Measurements from ENCODE around the gene FAM117B. TPM values are rescaled to one million over a fixed set of nuclear protein-coding genes. Genes with fewer than 3 reads are reported as not detected.
"Not testable (repeated sequence)": the region's sequence is repeated elsewhere in the genome, so short reads cannot be mapped to it uniquely, and the experiment has no call there.

Gene FAM117B
- total RNA-seq, 2 donors from 2014 or later: 3.3 to 3.6 TPM

DNA sequence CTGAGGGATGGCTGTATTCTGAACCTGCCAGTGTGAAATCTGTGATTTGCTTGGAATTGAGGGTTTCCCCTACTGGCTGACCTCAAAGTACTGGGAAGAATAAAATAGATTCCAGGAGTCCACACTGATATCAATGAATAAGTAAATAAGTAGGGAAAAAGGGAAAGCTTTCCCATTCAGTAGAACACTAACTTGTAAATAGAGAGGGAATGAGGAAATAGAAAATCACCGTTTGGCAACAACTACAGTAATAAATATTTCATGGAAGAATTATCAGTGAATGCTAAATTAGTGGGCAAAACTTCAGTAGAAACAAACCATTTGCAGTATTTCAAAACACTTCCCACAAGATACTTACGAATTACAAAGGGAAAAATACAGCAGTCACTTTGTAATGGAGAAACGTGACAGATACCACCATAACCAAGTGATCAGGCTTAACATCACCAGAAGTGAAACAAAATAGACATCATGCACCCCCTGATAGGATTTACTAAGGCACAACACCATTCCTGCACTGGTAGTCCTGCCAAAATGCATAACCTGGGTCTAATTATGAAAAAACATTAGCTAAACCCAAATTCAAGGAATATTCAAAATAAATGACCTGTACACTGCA lies 148.3 kb downstream of the FAM117B start:
- intact Hi-C loops (cut with DNase I): no loop called here
- no peak for DNase-seq (ENCODE audit: low spot score)

DNA sequence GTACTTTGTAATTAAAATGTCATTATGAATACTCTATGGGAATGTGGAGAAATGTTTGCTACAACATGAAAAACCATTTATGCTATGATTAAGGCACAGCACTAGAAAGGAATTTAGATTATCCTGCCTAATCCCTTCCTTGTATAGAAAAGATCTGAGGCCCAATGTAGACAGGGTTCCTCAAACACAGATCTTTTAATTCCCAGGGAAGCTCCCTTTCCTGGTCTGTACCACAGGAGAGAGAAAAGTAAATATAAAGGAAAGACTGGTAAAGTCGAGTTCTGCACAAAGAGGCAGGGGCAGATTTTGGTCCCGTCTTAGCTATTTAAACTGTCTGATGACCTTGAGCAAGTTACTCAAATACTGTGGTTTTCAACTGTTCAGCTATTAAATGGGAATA lies 152.1 kb downstream of the FAM117B start:
- intact Hi-C loops (cut with DNase I): no loop called here

DNA sequence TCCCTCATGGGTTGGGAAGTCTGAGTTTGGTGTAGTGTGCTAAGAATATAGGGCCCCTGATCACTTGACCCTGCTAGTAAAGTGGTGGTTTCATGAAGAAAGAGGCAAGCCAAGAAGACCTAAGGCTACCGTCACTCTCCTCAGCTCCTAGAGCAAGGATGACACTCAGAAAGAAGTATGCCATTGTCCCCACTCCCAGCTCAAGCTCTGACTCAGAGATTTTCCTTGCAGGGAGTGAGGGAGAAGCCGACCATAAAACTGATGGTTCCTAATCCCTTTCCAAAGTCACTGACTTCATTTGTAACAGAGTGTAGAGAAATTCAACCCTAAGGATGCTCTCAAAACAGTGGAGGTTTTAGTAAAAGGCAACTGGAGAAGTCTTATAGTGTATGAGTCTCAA lies 155.9 kb downstream of the FAM117B start:
- no peak for DNase-seq (ENCODE audit: low spot score)
- intact Hi-C loops (cut with DNase I): no loop called here

More for the DNA sequence above, 152.1 kb downstream of the FAM117B start:
- DNase-seq (ENCODE audit: low spot score): no peak

DNA sequence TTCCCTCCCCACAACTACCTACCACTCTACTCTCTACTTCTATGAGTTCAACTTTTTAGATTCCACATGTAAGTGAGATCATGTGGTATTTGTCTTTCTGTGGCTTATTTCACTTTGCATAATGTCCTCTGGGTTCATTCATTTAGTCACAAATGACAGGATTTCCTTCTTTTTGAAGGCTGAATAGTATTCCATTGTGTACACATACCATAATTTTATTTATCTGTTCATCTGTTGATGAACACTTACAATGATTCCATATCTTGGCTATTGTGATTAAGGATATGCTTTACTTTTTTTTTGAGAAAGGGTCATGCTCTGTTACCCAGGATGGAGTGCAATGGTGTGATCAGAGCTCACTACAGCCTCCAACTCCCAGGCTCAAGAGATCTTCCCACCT lies 163.2 kb downstream of the FAM117B start:
- intact Hi-C loops (cut with DNase I): no loop called here

DNA sequence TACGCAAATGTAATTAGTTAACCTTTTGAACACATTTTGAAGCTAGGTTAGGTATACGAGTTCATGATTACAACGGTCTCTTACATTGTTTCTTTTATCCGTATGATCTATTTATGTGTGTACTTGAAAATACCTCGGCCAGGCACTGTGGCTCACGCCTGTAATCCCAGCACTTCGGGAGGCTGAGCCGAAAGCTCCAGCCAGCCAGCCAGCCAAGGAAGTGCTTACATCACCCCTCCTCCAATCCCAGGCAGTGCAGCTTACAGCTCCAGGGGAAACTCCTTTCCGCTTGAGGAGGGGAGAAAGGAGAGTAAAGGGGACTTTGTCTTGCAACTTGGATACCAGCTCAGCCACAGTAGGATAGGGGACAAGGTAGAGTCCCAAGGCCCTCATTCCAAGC lies 171.1 kb downstream of the FAM117B start:
- DNase-seq (ENCODE audit: low spot score); intact Hi-C loops (cut with DNase I): not testable (repeated sequence)

More for the DNA sequence above, 163.2 kb downstream of the FAM117B start:
- DNase-seq (ENCODE audit: low spot score): no peak

DNA sequence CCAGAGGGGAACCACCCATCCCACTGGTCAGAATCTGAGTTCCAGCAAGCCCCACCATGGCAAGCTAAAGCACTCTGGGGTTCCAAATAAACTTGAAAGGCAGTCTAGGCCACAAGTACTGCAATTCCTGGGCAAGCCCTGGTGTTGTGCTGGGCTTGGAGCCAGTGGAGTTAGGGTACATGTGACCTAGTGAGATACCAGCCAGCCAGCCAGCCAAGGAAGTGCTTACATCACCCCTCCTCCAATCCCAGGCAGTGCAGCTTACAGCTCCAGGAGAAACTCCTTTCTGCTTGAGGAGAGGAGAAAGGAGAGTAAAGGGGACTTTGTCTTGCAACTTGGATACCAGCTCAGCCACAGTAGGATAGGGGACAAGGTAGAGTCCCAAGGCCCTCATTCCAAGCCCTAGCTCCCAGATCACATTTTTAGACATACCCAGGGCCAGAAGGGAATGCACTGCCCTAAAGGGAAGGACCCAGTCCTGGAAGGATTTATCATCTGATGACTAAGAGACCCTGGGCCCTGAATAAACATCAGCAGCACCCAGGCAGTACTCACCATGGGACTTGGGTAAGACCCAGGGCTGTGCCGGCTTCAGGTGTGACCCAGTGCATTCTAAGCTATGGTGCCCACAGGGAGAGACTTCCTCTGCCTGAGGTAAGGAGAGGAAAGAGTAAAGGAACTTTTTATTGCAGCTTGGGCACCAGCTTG lies 172.8 kb downstream of the FAM117B start:
- DNase-seq (ENCODE audit: low spot score); intact Hi-C loops (cut with DNase I): not testable (repeated sequence)

DNA sequence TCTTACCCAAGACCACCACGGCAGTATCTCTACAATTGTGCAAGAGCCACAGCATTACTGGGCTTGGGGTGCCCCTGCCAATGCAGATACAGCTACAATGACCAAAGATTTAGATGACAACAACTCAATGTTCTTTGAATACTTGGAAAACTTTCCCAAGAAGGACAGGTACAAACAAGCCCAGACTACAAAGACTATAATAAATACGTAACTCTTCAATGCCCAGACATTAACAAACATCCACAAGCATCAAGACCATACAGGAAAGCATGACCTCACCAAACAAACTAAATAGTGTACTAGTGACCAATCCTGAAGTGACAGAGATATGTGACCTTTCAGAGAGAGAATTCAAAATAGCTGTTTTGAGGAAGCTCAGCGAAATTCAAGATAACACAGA lies 174.0 kb downstream of the FAM117B start:
- no peak for DNase-seq (ENCODE audit: low spot score)
- intact Hi-C loops (cut with DNase I): no loop called here

DNA sequence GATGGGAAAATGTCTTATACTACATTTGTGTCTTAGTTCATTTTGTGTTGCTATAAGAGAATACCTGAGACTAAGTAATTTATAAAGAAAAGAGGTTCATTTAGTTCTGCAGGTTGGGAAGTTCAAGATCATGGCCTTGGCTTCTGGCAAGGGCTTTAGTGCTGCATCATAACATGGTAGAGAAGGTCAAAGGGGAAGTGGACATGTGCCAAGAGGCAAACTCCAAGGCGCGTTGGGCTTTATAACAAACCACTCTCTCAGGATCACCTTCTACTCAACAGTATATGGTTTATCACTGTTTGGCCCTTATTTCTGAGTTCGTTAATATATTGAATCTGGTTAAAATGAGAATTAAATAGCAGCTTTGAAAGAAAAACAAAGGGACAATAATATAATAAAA lies 178.6 kb downstream of the FAM117B start:
- no peak for DNase-seq (ENCODE audit: low spot score)
- intact Hi-C loops (cut with DNase I): no loop called here

DNA sequence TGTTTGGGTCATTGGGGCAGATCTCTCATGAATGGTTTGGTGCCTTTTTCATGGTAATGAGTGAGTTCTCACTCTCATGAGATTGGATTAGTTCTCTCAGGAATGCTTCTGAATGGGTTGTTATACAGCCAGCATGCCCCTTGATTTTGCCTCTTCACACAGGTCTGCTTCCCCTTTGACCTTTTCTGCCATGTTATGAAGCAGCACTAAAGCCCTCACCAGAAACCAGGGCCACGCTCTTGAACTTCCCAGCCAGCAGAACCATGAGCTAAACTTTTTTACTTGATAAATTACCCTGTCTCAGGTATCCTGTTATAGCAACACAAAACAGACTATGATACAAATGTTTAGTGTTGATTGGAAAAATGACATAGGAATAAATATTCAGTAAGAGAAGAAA lies 179.5 kb downstream of the FAM117B start:
- DNase-seq (ENCODE audit: low spot score): no peak
- intact Hi-C loops (cut with DNase I): no loop called here

DNA sequence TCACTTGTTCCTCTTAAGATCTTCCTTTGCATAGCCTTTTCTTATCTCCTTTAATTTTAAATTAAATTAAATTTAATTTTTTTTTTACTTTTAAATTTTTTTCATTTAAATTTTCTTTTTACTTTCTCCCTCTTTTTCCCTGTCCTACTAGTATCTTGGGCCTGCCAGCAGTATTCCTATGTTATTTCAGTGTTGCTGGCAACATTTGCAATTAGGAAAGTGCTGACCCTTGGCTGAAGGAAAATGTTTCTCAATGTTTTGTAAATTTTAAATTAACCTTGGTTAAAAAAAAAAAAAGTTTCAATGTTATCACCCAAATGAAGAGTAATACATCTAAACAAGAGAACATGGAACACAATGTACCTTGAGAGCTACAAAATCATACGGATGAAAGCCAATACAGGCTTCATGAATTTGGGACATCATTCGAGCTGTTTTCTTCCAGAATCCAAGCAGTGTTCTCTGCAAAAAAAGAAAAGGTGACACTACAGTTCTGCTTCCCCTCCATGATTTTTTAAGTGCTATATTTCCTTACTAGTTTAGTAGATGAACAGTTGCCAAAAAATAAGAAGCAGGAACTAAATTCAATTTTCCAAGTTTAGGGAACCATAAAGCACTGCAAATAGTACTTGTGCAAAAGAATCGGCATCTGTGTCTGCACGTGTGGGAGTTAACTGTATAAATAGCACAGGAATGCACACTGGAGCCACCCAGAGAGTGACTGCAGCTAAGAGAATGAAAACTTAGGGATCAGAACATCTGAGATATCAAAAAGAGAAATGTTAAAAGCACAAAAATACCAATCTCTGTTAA lies 181.0 kb downstream of the FAM117B start:
- DNase-seq (ENCODE audit: low spot score): no peak
- intact Hi-C loops (cut with DNase I): no loop called here

DNA sequence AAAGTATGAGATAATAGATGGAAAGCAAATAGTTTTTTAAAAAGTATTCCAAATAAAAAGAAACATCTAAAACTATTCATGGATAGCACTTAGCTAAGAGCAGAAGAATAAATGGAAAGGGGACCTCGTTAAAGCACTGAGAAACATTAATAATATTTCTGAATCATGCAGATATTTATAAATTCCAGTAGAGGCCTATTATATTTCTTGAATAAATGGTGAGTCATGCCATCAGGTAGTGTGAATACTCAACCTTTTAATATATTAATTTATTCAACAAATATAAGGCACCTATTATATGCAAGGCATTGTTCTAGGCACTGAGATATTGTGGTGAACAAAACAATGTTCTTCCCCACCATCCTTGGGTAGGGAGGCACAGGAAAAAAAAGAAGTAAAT lies 183.0 kb downstream of the FAM117B start:
- DNase-seq (ENCODE audit: low spot score): no peak
- intact Hi-C loops (cut with DNase I): no loop called here

DNA sequence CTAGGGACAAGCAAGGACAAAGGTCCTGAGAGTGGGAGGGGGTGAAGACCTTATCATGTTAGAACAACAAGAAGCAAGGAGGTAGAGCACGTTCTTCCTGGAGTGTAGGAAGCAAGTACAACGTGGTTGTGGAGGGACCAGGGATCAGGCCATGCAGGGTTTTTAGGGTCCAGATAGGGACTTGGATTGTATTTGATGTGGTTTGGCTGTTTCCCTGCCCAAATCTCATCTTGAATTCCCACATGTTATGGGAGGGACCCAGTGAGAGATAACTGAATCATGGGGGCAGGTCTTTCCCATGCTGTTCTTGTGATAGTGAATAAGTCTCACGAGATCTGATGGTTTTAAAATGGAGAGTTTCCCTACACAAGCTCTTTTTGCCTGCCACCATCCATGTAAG lies 183.6 kb downstream of the FAM117B start:
- intact Hi-C loops (cut with DNase I): no loop called here
- no peak for DNase-seq (ENCODE audit: low spot score)

Other genes with a start within 250 kb of the FAM117B start
- 10 to 100 TPM; 11.1 to 12.0 TPM for gene ICA1L, start 236.8 kb downstream of the FAM117B start, total RNA-seq